Loucy (cell line): ENCODE results near the gene KRTAP29-1.

ENCODE experiments used
- CTCF ChIP-seq: fragments of 200-600 bp; sonication (generic); conservative IDR thresholded peaks from 2 replicates; pipeline ENCODE4 v1.5.1; 2014; ENCODE audit warnings: mild to moderate bottlenecking, antibody characterized with exemption, low read length
- EZH2phosphoT487 ChIP-seq: fragments of 200-600 bp; IDR thresholded peaks from 2 replicates; pipeline ENCODE4 v1.6.1; 2018; ENCODE audit warnings: antibody characterized with exemption, mild to moderate bottlenecking, moderate library complexity, borderline replicate concordance

DNA sequence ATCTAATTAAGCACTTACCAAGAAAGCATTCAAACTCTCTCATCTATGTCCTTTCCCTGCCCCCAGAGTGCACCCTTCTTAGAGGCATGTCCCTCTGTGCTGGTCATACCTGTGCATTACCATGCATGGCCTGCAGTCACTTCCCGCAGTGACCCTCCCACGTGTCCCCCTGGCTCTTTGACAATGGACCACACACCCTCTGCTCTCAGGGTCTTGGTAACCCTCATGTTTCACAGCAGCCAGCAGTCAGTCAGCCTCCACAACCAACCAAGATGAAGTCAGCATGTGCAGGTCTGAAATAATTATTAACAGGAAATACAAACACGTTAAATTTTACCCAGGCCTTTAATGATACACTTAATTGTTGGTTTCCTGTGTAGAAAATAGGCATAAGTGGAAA lies 37.8 kb upstream of the KRTAP29-1 start:
- TF ChIP-seq CTCF (no peak), EZH2phosphoT487 (no peak)
